DMS114 treated with DMSO at 0.1 percent for 48 hours (cell line): Measurements from ENCODE around the gene RANBP17.
"Not testable (repeated sequence)": the region's sequence is repeated elsewhere in the genome, so short reads cannot be mapped to it uniquely, and the experiment has no call there.

ENCODE experiments used
- DNase-seq: peaks from one replicate; lab custom pipeline; 2025; ENCODE audit not compliant: unreplicated experiment; lab: John Stamatoyannopoulos, UW

RANBP17 gene

DNA sequence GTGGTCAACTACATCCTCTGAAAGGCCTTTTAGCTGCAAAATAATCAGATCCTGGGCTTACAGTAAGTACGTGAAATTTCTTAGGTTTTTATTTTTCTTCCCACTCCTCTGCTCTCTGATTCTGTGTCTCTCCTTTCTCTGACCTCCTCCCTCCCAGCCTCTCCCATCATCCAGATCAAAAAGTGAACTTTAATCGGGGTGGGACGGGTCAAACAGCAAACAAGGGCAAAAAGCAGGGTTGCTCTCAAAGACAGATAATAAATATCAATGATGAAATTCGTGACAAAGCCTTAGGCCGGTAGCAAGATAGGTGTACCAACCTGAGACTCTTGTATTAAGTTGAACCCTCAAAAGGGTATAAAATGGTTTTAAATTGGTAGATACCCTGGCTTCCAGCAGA is 76.1 kb downstream of the RANBP17 start:
- no peak for DNase-seq

DNA sequence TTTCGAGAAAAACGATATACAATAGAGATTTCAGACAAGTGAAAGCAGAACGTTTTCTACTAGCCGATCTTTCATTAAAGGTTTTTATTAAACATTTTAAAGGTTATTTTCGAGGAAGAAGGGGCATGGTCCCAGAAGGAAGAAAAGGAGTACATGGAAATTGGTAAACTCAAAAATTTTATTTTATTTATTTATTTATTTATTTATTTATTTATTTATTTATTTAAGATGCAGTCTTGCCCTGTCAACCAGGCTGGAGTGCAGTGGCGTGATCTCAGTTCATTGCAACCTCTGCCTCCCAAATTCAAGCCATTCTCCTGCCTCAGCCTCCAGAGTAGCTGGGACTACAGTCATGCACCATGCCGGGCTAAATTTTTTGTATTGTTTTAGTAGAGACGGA is 77.4 kb downstream of the RANBP17 start:
- no peak for DNase-seq

DNA sequence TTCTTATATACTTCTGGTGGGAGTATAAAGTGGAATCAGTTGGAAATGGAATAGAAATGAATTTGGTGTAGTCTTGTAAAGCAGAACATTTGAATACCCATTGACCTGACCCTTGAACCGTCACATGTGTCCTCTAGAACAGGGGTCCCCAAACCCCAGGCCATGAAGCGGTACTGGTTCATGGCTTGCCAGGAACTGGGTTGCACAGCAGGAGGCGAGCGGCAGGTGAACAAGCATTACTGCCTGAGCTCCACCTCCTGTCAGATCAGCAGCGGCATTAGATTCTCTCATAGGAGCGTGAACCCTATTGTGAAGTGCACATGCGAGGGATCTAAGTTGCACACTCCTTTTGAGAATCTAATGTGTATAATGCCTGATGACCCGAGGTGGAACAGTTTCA is 80.0 kb downstream of the RANBP17 start:
- no peak for DNase-seq

DNA sequence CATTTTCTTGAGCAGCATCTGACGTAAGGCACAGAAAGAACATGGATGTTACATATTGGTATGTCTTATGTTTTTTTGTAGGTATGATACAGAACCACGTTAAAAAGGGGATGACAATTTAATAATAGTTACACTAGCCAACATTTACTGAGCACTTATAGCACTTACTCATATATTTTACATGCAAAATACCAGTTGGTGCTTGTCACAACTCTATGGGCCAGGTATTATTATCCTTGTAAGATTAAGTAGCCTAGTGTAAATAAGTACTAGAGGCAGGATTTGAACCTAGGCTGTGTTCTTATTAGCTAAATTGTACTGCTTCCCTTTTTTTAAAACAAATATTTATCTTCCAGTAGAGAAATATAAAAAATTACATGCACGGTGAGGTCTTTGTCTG is 83.5 kb downstream of the RANBP17 start:
- DNase-seq, result no peak

DNA sequence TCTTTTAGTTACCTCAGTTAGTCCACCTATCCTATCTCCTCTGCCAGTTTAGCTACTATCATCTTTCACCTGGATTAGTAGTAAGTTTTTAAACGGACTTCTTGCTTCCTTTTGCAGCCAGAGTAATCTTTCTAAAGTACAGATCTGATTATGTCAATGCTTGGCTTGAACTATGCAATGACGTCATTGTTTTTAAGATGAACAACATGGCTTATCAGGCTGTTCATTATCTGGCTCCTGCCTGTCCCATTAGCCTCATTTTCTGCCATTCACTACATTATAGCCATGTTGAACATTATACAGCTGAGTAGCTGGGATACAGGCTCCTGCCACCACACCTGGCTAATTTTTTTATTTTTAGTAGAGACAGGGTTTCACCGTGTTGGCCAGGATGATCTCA is 98.7 kb downstream of the RANBP17 start:
- no peak for DNase-seq

DNA sequence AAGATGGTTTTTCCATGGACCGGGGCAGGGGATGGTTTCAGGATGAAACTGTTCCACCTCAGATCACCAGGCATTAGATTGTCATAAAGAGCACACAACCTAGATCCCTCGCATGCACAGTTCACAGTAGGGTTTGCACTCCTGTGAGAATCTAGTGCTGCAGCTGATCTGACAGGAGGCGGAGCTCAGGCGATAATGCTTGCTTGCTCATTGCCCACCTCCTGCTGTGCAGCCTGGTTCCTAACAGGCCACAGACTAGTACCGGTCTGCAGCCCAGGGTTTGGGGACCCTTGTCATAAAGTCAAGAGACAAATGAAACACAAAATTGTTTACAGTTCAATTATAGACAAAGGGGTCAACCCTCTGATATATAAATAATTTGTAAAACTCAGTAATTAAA is 101.7 kb downstream of the RANBP17 start:
- DNase-seq, result no peak

DNA sequence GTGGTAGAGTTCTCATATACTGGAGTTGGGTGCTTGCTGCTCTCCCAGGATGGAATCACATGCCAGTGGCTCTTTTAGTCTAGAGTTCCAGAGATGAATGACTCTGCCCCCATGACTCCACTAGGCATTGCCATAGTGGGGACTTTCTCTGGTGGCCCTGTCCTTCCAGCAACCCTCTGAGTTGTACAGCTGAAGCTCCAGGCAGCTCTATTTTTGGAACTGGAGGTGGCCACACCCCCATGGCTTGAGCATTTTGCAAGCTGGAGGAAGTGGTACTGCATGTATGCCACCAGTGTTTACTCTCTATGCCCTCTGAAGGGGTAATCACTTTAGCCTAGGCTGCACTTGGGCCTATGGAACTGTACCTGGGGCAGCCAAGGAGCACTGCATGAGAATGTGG is 112.6 kb downstream of the RANBP17 start:
- DNase-seq, result no peak

DNA sequence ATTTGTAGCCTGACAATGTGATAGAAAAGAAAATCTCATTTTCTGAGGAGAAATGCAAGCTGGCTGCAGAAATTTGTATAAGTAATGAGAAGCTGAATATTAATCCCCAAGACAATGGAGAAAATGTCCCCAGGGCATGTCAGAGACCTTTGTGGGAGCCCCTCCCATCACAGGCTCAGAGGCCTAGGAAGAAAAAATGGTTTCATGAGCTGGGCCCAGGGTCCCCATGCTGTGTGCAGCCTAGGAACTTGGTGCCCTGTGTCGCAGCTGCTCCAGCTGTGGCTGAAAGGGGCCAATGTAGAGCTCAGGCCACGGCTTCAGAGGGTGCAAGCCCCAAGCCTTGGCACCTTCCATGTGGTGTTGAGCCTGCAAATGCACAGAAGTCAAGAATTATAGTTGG is 118.4 kb downstream of the RANBP17 start:
- not testable (repeated sequence) for DNase-seq

DNA sequence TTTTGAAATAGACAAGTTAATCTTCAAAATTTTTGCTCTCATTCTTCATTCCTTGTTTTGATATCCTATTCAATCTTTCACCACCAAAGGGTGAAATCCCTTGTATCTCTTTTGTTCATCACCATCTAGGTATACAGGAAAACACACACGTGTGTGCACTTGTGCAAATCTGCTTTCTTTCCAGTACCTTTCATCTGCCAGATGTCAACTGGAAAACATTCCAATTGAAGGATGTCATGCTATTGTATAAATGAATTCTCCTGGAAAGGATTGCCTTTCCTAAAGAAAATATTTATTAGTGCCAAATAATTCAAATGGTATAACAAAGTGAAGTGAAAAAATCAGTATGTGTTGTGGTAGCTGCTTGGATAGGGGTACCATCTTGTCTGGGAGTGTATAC is 123.7 kb downstream of the RANBP17 start:
- no peak for DNase-seq

DNA sequence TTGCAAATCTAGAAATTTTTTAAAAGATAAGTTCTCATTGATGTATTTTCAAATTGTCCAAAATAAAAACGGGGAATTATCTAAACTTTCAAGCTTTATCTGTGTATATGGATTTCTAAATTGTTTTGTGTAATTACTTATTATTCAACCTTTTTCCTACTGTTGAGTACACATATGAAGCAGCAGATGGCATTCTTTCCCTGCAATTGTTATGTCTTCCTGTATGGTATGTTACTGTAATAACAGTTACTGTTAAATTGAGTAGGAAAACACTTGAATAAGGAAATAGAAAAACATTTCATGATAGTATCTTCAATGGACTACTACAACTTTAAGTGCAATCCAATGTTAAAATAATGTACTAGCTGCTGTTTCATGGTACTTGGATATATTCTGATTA is 124.8 kb downstream of the RANBP17 start:
- peak; percentile 26 for DNase-seq

DNA sequence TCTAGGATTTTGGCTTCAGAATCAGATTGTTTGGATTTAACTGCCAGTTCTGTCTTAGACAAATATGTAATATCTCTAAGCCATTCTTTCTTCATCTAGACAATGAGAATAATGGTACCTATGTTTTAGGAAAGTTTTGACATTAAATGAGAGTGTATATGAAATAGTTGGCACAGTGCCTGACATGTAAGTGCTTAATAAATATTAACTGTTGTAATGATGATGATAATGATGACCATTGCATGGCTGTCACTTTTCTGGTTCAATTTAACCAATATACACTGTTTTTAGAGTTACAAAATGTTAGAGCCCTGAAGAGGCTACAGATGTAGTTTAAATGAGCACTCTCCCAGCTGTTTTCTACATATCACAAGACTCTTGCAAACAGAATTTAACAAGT is 131.7 kb downstream of the RANBP17 start:
- no peak for DNase-seq

DNA sequence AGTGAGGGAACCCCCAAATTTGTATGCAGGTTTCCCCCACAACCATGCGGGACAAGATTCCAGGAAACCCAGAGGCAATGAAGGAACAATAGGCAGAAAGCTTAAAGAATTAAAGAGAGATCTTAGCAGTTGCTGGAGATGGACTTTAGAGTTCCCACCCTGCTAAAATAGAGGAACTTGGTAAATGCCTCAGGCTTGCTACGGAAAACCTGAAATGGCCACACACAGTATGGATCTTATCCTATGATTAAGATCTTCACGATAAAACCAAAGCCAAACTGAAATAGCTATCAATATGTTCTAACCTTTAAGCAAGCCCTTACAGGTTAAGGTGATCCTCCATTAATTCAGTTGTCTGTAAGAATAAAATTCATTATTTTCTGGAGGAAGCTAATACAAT is 148.3 kb downstream of the RANBP17 start:
- no peak for DNase-seq

DNA sequence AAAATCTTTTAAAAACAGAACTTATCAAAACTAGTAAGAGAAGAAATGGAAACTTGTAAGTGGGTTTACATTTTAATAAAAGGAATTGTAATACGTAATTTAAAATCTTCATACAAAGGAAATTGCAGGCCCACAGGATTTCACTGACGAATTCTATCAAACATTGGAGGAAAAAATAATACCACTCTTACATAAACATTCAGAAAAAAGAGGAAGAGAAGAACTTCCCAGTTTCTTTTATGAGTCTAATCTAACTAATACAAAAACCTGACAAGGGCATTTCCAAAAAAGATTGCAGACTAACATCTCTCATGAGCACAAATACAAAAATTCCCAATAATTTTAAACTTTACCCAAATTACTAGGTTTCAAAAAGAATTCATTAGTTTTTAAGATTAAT is 149.0 kb downstream of the RANBP17 start:
- no peak for DNase-seq

DNA sequence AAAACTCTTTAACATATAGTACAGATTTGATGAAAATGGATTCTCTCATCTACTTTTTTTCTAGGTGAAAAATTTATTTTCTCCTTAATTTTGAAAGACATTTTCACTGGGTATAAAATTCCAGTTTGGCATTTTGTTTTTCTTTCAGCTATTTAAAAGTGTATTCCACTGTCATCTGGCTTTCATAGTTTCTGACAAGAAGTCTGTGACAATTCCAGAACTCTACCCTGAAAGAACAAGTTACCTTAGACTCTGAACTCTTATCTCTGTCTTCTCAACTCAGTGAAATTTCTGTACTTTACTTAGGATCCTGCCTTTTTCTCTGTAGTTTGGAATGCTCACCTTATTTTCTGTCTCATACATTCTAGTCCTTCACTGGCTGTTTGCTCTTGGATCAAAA is 161.7 kb downstream of the RANBP17 start:
- DNase-seq, result no peak

DNA sequence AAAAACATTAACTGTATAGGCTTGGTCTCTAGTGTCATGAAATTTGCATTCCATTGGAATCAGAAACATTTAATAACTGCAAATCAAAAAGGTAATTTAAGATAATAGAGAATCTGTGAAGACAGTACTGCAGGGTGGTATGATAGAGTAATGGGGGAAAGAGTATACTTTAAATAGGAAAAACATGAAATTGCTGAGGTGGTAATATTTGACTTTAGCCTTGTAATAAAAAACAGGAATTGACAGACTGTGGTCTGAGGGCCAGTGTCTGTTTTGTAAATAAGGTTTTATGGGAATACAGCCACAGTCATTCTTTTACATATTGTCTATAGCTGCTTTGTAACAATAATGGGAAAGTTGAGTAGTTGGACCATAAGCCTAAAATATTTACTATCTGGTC is 162.3 kb downstream of the RANBP17 start:
- DNase-seq, result no peak

DNA sequence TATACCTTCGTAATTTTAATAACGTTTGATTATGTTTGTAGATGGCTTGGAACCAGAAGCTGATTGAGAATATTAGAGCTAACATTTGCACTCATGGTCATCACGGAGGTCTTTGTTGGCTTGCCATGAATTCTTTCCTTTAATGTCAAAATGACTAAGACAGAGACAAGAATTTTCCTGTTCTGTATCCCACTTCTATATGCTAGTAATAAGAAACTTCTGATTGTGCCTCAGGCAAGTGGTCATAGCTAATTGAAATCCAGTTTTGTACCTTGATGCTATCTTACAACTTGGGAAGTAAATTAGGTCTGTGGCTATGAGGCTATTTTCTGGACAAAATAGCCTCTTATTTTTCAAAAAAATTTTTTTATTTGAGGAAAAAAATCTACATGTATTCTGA is 167.6 kb downstream of the RANBP17 start:
- no peak for DNase-seq

DNA sequence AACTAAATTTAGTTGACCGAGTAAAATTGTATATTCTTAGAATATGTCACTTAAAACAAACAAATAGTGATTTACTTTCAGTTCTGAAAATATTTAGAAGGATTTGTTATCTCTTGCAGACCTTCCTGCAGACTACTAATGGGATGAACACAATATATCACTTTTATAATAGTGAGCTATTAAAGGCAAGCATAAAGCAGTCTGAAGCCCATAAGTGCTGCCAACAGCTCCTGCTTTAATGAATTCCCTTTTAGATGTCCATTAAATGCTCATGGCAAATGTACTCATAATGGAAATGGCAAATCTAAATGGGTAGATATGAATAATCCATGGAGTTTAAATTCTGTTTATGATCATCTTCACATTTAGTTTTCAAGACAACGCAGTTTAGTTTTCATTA is 170.2 kb downstream of the RANBP17 start:
- DNase-seq, result no peak

DNA sequence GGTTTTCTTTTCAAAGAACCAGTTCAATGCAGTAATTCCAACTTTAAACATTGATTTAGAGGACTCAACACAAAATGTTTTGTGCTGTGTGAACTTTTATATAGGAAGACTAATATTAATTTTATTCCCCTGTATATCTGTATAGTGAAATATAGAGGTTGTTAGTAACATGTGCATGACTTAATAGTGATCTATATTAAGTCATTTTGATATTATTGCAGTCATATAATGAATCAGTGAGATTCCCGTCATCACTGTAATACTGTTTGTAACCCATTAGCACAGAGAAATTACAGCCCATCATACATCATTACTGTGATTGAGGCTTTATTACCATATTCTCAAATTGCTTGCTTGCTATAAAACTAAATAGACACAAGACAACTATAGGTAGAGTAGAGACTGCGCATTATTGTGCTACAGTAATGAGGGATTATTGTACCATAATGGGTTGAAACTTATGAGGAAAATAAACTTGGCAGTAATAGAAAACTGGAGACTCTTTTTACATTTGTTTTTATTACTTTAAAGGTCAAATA is 170.7 kb downstream of the RANBP17 start:
- DNase-seq, result no peak

DNA sequence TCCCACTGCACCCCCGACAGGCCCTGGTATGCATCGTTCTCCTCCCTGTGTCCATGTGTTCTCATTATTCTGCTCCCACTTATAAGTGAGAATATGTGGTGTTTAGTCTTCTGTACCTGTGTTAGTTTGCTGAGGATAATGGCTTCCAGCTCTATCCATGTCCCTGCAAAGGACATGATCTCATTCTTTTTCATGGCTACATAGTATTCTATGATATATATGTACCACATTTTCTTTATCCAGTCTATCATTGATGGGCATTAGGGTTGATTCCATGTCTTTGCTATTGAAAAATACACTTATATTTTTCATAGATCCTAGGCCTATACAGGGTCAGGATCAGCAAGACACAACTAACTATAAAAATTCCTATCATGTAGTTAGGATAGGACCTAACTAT is 180.1 kb downstream of the RANBP17 start:
- not testable (repeated sequence) for DNase-seq

DNA sequence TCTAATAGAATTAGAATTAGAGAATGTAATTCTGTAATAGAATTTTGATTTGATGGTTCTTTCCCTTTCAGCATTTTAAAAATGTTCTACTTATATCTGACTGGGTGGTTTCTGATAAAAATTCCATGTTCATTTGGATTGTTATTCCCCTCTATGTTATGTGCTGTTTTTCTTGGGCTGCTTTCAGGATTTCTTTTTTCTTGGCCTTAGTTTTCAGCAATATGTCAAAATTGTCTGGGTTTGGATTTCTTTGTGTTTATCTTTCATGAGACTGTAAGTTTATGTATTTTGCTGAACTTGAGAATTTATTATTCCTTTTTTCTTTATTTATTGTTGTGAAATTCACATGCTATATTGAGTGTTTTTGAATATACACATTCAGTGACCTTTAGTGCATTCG is 189.1 kb downstream of the RANBP17 start:
- DNase-seq, result no peak

DNA sequence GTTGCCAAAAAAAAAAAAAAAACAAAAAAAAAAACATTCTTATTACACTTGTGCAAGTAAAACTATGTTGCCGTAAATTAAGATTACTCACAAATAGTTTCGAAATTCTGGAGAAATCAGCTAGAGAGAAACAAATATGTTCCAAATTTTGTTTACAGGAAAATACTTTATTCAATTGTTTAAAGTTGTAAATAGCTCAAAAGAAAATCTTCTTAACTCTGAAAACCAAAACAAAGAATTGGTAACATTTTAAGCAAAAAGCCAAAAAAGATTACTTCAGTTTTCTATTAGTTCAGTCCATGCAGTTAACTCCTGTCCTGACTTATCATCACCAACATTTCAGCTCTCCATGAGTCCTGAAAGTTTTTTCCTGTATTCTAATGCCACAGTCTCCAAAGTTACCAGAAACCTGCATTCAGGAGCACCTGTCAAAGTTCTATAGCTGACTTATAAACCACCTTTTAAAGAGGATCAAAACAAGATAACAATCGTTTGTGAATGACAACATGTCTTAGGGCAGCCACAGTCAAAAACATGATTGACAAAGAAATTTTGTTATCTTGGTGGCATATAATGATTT is 194.1 kb downstream of the RANBP17 start:
- DNase-seq, result no peak

DNA sequence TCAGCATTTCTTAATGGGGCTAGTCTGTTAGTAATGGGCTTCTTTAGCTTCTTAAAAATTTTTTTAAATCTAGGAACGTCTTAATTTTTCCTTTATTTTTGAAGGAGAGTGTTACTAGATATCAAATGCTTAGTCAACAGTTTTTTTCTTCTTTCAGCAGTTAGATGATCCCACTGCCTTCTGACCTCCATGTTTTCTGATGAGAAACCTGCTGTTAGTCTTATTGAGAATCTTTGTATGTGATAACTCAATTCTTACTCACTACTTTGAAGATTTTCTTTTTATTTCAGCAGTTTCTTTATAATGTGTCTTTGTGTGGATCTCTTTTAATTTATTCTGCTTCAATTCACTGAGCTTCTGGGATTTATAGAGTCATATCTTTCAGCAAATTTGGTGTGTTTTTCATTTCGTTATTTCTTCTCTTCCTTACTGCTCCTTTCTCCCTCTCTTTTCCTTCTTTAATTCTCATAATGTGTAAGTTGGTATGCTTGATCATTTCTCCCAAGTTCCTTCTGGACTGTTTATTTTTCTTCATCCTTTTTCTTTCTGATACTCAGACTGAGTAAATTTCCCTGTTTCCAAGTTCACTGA is 205.8 kb downstream of the RANBP17 start:
- DNase-seq, result no peak

DNA sequence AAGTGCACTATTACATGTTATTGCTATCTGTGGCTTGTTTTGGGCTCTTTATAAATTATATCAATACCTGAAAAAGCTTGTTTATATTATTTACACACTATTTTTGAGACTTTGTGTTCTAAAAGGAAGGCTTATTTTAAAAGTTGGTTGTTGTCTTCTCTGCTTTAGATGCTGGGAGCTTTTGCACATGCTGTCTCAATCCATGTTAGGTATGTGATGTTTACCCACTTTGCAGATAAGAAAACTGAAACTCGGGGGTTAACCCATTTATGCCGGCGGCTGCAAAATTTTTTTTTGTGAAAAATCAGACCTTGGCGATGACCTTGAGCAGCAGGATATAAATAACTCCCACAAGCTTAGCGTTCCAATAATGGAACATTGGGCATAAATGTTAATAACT is 212.9 kb downstream of the RANBP17 start:
- no peak for DNase-seq
